SKM-1 treated with dmso at 0.1 percent for 144 hours (cell line): ENCODE results near the gene CAMK2D.

Source experiments
- DNase-seq: peaks from one replicate; lab custom pipeline; 2025; ENCODE audit not compliant: unreplicated experiment; lab: John Stamatoyannopoulos, UW

CAMK2D gene

DNA sequence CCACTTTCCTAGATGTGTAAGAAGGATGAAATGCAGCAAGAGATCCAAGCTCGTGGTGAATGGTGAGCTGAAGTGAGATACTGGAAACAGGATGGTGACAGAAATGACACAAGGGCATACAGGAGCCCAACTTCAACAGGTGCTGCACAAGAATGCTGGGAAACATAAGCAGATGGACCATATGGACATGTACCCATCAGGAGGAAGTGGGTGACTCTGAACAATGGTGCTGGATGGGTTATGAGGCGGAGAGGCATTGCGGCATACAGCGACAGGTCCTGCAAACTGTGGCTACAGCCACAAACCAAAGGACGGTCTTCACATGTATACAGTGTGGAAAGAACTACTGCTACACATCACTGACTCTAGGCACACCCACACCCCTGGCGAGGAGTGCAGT lies 265.7 kb downstream of the CAMK2D start:
- DNase-seq, result no peak

DNA sequence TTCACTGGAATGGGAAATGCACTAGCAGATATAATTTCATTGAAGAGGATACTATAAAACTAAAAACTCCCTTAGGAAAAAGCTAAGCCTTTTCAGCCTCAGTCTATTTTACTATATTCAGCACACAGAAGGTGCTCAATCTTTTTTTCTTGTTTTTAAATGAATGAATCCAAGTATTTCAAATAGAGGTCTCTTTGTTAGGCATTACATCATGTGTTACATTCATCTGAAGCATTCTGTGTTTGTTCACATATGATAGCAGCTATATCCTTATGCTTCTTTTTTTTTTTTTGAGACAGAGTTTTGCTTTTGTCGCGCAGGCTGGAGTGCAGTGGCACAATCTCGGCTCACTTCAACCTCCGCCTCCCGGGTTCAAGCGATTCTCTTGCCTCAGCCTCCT lies 278.4 kb downstream of the CAMK2D start:
- no peak for DNase-seq

DNA sequence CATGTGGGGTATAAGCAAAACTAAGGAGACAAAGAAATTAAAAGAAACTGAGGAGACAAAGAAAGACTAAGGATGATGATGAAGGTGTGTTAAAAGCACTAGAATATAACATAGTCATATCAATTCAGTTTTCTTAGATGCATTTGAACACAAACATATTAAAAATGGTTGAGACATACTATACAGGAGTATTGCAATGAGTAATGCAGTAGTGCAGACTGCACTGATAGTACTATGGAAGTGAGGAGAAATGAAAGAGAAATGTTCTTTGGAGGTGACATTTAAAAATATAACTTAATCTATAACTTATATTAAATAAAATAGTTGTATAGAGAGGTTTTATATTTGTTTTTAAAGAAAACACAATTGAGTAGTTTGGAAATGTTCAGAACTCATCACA lies 279.2 kb downstream of the CAMK2D start:
- DNase-seq, result no peak

DNA sequence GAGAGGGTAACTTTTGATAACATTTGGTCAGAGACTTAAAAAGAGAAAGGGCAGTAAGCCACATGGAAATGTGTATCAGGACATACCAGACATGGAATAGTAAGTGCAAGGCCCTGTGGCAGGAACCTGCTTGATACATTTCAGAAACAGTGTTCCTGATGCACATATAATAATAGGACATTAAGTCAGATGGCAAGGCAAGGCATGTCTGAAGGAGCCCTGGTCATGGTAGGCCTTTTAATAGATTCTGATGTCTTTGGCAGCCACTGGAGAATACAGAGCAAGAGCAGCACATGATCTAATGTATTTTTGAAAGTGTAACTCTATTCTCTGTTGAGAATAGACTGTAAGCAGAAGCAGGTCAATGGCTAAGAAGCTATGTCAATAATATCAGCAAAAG lies 279.7 kb downstream of the CAMK2D start:
- no peak for DNase-seq

DNA sequence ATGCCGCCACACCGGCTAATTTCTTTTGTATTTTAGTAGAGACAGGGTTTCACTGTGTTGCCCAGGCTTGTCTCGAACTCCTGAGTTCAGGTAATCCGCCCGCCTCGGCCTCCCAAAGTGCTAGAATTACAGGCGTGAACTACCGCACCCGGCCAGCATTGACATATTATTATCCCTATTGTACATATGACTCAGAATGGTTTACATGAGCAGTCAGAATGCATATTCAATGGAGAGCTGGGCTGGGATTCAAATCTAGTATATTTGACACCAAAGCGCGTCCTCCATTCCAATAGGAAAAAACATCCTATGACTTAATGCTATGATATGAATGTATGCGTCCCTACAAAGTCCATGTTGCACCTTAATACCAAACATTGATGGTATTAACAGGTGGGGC lies 281.4 kb downstream of the CAMK2D start:
- DNase-seq, result no peak

DNA sequence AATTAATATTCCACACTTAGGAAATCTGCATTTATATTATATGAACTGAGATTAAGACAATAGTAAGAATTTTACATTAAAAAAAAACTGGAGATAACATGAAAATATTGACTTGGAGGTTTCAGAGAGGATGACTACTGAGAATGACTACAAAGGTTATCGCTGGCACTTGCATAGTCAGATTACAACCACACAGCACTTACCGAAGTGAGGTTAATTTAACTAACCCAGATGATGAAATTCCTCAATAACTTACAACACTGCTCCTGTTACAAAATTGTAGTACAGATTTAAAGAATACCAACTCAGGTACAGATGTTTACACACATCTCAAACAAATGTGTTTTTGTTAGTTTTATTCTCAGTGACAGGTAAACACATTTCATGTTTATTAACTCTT lies 283.5 kb downstream of the CAMK2D start:
- no peak for DNase-seq

DNA sequence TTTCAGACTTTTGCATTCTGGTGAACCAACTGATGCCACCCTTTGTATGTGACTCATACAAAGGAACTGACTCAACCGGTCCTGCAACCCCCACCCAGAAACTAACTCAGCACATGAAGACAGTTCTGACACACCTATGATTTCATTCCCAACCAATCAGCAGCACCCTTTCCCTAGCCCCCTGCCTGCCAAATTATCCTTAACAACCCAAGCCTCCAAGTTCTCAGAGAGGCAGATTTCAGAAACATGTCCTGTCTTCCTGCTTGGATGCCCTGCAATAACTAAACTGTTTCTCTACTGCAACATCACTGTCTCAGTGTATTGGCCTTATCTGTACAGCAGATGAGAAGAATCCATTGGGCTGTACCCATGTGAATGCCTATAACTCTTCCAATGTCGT lies 284.7 kb downstream of the CAMK2D start:
- no peak for DNase-seq

DNA sequence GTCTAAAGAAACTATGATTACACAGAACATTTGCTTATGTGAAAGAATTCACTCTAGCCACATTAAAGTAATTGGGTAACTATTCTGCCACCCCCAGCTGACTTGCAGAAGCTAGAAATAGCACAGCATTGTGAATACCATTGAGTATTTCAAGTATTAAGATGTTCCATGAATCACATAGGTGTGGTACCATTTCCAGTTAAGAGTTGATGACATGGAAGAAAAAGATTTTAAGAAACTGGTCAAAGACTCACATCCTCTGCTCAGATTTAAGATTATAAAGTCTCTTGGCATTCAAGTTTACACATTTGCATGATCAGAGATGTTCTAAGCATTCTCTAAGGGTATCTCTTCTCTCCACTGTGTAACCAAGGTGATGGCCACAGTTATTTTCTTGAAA lies 287.5 kb downstream of the CAMK2D start:
- no peak for DNase-seq

DNA sequence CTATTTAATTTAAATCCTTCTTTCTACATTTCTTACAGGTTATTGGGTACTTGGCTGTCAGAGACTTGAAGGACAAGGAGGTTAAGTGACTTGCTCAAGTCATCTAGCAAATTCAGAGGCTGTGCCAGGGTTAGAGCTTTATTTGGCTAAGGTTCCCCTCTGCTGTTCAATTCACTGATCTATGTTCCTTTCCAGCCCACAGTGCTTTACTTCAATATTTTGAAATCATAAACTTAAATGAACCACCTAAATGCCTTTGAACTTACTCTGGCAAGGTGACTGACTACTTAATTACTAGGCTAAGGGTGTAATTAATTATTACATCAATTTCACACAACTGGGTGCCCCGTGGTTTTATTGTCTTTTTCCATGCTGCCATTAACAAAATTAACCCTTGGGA lies 288.7 kb downstream of the CAMK2D start:
- no peak for DNase-seq

DNA sequence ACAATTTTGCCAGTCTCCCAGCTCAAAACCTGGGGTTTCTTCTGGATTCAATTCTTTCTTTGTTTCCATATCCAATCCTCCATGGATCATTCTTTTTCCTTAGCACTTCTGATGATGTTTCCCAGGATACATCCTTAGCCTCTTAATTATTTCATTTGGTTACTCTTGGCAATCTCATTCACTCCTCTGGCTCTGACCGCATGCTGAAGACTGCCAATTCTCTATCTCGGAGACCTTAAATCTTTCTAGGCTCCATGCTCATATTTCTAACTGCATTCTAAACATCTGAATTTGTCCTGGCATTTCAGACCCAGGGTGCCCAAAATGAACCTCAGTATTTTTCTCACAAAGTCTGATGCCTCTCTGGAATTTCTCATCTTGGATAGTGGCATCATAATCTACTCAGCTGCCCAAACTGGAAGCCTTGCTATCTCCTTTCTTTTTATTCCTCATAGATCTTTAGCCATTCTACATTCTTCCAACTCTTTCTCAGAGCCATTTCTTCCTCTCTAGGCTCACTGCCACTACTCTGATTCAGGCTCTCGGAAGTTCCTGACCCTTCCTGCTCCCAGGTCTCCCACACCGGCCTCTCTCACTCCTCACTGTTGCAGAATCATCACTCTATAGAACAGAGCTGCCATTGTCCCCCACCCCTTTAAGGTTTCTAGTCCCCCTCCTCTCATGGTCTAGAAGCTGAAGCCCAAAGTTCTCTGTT lies 290.2 kb downstream of the CAMK2D start:
- no peak for DNase-seq

DNA sequence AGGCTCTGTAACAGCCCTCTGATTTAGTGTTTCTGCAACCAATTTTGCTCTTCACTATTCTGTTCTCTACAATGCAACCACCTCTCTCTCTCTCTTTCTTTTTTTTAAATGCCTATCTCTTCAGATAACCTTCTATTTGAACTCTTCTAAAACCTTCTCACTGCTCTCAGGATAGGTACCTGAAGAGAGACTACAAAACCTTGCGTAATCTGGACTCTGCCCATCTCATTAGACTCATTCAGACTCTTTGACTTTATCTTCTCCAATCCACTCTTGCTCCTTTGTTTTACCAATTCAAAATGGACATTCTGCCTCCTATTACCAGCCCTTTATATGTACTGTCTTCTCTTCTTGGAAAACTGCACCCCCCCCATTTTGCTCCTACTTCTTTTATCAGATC lies 291.6 kb downstream of the CAMK2D start:
- no peak for DNase-seq

DNA sequence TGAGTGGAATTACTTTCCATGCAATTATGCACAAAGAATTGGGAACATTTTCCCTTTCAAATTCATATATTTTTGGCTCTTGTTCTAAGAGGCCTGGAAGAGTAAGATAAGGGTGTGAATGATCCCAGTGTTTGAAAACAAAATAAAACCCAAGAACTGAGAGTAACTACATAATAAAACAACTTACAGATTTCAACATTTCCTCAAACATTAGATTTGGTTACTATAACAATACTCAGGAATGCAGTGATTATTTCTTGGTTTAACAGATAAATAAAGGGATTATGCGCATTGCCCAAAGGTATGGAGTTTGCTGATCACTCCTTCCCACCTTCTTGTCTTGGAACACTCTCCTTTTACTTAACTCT lies 292.5 kb downstream of the CAMK2D start:
- DNase-seq, result no peak

DNA sequence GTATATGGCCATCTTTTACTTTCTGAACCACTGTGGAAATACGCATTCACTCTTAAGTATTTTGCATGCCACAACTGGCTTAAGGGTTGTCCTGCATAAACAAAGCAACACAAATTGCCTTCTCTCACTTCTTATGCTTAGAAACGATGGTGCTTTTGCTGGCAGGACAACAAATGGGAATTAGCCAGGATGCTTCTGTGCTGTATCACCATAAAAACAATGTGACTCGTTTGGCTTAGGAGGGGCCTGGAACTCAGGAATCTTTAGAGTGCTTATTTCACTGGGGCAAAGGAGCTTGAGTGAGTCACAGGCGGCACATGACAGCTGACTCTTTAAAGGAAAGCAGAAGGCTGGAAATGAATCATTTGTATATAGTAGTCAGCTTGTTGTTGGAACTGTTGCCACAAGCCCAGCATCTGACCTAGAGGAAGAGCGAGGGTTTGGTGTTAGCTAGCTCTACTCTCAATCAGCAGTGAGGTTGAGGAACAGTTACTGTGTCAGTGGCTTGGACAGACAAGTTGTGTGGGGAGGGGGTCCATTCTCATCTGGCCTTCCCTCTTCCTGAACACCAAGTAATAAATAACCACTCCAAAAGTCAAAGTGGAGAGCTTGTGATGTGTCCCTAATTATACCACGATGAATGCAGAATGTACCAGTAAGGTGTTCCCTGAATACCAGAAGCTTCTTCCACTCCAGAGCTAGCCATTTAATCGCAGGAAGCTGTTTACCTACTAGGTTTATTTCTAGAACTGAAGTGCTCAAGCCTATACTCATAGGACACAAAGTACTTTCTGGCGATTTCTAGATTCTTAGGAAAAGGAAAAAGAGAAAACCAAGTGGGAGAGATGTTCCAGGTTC lies 293.1 kb downstream of the CAMK2D start:
- DNase-seq, result no peak

DNA sequence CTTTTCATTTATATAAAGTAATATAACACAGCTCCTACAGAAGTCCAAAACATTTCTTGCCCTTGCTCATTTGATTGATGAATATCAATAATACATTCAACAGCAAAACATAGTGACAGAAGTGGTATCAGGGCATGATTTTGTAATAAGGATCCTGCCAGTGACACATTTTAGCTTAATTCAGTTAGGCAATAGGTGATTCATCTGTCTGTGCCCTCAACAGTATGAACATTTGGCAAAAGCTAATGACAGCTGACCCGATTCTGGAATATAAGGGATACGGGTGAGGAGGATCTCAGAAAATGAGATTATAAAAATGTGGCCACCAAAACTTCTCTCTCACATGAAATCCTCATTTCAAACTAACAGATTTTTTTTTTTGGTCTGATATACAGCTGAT lies 294.0 kb downstream of the CAMK2D start:
- DNase-seq, result no peak

DNA sequence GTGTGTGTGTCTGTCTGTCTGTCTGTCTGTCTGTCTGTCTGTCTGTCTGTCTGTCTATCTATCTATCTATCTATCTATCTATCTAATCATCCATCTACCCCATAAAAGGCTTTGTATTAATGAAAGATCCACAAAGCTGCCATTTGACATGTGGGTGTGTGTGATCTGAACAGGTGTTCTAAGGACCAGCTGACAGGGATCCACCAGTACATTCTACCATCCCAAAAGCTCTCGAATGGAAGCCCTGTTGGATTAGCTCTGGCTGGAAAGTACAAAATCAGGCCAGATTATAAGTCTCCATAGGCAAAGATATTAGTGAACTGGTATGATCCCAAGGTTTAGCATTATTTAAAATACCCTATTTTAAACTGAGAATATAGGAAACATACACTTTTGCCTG lies 299.3 kb downstream of the CAMK2D start:
- no peak for DNase-seq

DNA sequence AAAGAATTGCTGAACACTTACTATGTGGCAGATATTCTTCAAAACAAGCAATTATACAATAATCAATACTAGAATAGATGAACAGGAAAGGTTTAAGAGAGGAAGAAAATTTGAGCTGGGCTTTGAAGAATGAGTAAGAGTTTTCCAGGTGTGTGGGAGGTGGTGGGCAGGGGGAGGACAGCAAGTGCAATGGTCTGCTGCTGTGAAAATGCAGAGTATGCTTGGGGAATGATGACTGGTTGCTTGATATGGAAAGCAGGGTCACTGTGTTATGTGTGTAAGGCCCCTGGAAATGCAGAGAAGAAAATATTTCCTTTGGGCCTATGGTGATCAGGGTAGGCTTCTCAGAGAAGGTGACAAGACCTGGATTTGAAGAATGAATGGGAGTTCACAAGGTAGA lies 300.3 kb downstream of the CAMK2D start:
- DNase-seq, result no peak

DNA sequence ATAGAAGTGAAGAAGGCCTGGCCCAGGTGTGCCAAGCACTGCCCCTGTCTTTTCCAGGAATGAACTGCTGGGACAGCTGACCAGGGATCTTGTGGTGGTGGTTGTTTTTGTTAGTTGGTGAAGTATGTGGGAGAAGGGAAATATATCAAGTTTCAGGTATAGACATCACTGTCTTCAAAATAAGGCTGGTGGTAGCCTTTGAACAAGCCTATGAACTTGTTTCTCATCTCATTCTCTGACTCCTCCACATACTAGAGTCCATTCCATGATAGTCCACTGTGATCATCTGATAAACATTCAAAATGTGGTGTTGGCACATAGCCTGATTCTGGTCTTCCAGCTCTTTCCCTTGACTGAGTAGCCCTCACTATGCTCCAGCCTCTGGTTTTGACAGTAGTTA lies 303.7 kb downstream of the CAMK2D start:
- DNase-seq, result no peak

DNA sequence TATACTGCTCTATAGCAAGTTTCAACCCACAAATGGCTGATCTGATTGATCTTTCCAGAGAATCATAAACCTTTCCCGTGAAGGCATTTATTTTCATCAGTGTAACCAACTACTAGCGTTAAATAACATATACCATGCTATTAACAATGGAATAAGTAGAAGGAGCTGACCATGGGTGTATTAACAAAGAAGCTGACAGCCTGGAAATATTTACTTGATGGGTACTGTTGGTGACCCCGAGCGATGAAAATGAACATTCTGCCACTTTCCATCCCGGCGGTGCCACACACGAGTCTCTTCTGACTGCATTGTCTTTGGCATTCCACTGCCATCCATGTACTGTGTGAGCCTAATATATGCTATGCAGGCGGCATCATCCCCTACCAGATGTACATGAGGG lies 304.4 kb downstream of the CAMK2D start:
- DNase-seq, result no peak

DNA sequence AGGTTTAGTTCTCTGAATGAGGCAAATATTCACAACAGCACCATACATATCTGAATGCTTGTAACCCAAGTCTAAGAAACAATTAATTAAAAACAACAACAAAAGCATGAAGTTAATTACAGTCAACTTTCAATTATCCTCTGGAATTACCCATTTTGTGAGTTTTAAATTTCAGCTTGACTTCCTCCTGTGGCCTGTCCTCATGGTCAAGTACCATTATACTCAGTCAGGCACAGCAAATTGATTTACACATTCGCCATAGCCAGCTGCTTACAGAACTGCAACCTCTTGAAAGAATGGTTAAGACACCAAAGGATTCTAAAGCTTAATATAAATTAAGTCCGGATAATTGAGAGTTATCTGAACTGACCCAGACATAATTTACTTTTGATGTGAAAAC lies 306.5 kb downstream of the CAMK2D start:
- DNase-seq, result no peak

DNA sequence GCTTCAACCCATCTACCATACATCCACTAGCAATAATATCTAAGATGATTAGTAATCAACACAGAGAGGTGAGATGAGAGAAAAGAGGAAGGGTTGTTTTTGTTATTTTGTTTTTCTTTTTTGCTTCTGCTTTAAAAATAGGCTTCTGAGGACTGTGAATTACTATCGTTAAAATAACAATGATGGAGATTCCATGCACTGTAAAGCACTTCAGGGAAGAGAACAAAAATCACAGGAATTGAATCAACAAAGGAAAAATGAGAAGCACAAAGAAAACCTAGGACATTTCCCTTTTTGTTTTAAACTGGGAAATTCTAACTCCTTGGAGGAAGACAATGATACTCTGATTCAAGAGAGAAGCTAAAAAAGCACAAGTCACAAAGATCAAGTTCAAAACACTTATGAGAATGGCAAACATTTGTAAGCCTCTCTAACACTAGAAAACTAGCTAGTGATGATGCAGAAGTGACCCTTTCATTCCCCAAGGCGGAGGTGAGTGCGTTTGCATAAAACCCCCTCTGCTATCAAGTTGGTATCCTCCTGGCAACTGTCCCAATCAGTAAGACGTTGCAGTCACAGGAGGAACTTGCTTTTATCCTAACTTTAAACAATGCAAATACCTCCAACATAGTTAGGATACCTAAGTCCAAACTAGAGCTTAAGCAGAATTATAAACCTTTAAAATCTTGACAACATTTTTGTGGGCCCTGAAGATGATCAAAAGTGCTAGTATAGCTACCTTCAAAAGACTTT lies 308.5 kb downstream of the CAMK2D start:
- DNase-seq, result no peak

DNA sequence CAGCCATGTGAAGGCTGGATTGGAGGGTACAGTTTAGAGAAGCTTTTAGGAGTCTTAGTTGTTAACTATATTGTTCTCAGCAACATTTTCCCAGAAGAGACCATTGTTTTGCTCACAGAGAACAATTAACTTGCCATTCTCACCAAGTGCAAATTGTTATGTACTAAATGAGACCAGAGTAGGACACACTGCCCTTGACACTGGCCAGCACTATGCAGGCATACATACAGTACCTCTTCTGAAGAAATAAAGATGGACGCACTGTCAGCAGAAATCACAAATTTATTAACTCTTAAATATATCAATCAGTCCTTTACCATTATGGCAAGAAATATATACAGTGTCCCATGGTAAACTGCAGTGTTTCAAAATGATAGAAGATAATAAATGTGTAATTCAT lies 309.4 kb downstream of the CAMK2D start:
- no peak for DNase-seq
